GM19099 (cell line): Measurements from ENCODE around the gene GGTLC2.

Source experiments
- POLR2A ChIP-seq: IDR thresholded peaks from 3 replicates; pipeline ENCODE4 v1.6.1; 2011; ENCODE audit warnings: low read depth; ENCODE audit not compliant: insufficient read length; ENCODE audit errors: extremely low read depth

The GGTLC2 gene

GRCh38 chr22:22681221-22681739 is 36.9 kb downstream of the GGTLC2 start:
- TF ChIP-seq POLR2A, result no peak

GRCh38 chr22:22682196-22682595 is 37.8 kb downstream of the GGTLC2 start:
- TF ChIP-seq POLR2A, result no peak

DNA sequence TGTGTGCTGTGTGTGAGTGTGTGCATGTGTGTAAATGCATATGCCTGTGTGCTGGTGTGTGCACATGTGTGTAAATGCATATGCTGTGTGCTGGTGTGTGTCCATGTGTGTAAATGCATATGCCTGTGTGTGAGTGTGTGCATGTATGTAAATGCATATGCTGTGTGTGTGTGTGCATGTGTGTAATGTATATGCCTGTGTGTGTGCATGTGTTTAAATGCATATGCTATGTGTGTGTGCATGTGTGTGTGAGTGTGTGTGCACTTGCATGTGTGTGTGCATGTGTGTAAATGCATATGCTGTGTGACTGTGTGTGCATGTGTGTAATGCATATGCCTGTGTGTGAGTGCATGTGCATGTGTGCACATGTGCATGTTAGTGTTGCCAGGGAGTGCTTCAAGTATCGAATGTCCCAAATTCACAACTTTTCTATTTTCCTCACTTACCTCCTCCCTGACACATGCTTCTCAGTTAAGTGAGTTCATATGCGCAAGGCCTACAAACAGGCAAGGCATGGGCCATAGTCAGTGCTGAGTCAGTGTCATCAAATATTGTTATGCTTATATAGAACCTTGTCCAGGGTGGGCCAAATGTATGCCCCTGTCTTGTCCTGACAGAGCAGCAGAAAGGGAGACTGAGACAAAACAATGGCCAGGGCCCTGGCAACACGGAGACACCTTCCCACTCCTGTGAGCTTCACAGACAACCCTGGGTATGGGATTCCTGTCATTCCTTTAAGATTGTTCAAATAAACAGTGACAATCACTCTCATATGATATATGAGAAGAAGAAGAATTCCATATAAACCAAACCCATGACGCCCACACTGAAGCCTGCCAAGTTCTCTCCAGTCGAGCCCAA is 38.6 kb downstream of the GGTLC2 start:
- no peak for TF ChIP-seq POLR2A

GRCh38 chr22:22683668-22684361 is 39.4 kb downstream of the GGTLC2 start:
- no peak for TF ChIP-seq POLR2A

DNA sequence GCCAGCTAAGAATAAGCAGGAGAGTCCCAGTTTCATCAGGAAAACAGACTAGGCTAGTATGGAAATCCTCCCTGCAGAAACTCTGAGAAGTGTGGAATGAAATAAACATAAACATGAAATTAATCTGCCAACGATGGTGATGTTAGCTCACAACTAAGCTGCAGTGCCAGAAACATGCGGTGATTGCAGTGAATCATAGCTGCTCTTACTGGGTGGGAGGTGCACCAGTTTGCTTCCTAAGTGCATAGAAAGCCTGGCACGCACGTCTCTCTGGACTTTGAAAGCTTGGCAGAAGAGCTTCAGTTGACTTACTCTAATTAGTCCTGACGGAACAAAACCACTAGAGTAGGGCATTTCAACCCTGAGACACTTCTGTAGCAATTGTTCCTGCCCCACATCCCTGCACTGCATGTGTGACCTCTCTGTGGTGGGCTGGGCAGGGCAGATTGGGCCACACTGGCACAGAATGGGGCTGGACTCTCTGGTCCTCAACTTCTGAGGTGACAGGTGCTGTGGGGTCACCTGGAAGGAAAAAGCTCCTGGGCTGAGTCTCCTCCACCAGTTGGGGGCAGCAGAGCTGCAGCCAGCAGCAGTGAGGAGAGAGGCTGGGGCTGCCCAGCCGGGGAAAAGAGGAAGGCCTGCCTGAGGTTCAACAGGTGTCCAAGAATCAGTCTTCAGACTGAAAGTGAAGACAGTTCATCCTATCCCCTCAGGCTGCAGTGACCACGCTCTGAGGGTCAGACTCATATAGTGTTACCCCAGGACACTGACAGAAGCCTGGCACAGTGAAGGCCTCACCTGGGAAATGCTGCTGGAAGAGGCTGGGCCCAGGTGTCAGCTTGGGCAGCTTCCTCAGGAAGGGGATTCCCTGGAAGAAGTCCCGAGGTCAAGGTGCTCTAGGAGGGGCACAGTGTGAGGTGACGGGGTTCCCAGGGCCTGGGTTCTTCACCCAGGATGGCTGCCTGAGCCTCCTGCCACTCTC is 40.5 kb downstream of the GGTLC2 start:
- TF ChIP-seq POLR2A, result no peak

DNA sequence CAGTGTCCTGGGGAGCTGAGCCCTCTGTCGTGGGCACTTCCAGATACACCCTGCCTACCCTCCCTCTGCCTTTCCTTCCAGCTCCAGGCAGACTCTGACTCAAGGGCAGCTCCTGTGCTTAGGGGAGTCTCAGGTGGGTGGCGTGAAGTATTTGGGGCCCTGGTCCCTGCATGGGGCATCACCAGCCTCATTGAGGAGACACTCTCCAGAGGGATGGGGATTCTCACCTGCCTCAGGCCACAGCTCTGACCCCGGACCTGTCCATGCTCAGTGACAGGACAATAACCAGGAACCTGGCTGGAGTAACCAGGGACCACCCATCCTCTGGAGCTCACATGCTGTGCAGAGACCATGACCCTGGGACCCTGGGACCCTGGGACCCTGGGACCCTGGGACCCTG is 41.2 kb downstream of the GGTLC2 start:
- no peak for TF ChIP-seq POLR2A

DNA sequence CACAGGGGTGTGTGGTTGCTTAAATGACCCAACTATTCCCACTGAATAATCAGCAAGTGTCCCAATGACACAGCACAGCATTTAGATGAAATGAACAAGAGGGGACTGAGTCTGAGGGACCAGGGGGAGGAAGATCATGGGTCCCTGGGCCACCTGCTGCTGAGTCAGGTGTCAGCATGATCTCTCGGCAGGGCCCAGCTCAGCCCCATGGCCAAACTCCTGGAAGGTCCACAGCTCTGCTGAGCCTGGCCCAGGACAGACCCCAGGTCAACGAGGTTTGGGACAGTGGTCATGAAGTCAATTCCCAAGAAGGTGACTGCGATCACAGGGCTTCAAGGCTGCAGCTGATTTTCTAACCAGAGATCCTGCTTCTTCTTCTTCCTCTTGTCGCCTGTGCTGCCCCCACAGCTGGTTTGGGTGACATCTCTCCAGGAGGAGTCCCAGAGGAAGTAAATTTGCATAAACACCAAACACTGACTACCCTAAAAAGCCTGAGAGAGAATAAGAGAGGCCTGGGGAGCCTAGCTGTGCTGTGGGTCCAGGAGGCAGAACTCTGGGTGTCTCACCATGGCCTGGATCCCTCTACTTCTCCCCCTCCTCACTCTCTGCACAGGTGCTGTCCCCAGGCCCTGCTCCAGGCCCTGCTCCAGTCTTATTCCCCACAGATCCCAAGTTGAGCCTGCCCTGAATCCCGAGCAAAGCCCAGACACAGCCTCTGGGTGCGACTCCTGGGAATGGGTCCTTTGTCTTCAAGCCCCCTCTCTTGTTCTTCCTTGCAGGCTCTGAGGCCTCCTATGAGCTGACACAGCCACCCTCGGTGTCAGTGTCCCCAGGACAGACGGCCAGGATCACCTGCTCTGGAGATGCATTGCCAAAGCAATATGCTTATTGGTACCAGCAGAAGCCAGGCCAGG is 42.0 kb downstream of the GGTLC2 start:
- peak; percentile 32 for TF ChIP-seq POLR2A

DNA sequence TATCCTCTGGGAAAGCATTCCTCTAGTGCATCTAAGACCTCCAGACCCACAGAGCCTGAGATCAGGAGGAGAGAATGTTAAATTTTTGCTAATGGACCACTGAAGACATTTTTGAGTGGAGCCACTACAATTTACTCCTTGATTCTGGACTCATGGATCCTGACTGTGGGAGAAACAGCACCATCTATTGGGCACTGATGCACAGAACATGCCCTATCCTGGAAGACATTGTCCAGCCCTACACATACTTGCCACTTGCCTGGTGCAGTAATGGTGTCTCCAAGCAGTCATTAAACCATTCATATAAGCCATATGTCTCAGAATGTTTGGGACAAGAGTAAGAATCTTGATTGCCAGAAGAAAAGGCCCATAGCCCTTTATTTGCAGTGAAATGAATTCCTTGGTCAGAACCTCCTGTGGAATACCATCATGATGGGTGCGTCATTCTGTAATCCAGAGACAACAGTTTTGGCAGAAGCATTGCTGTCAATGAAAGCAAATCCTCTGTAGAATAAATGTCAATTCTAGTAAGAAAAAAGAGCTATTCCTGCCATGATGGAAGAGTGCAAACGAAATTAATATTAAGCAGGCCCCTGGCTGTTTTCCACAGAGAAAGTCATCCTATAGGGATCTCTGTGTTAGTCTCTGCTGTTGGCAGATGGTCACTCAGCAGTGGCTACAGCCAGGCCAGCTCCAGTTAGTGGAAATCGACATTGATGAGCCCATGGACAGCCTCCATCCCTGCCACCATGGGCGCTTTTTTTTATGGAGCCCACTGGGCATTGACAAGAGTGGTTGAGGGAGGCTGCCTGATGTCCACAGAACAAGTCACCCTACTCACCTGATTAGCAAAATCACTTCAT is 43.5 kb downstream of the GGTLC2 start:
- no peak for TF ChIP-seq POLR2A

DNA sequence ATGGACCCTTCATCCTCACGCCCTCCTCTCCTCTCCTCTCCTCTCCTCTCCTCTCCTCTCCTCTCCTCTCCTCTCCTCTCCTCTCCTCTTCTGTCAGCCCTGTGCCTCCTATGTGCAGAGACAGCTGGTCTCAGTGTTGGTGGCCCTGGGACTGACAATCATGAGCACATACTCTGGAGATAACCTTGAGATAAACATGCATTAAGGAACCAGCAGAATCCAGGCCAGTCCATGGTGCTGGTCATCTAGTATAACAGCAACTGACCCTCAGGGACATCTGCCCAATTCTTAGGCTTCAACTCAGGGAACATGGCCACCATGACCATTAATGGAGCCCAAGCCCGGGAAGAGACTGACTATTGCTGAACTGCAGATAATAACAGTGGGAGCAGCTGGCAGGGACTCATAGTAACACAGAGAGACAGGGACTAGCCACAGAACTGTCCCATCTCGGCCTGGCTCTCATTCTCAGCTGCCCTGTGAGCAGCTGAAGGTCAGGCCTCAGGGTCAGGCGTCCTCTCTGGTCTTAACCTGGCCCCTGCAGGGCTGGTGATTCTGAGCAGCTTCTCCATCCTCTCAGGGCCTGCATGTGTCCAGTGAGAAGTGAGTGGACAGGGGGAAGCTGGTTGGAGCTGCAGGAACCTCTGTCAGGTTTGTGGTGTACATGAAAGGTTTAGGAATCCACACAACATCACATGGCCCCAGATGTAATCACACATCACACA is 45.4 kb downstream of the GGTLC2 start:
- TF ChIP-seq POLR2A, result no peak

GRCh38 chr22:22691055-22691454 is 46.6 kb downstream of the GGTLC2 start:
- TF ChIP-seq POLR2A, result no peak

DNA sequence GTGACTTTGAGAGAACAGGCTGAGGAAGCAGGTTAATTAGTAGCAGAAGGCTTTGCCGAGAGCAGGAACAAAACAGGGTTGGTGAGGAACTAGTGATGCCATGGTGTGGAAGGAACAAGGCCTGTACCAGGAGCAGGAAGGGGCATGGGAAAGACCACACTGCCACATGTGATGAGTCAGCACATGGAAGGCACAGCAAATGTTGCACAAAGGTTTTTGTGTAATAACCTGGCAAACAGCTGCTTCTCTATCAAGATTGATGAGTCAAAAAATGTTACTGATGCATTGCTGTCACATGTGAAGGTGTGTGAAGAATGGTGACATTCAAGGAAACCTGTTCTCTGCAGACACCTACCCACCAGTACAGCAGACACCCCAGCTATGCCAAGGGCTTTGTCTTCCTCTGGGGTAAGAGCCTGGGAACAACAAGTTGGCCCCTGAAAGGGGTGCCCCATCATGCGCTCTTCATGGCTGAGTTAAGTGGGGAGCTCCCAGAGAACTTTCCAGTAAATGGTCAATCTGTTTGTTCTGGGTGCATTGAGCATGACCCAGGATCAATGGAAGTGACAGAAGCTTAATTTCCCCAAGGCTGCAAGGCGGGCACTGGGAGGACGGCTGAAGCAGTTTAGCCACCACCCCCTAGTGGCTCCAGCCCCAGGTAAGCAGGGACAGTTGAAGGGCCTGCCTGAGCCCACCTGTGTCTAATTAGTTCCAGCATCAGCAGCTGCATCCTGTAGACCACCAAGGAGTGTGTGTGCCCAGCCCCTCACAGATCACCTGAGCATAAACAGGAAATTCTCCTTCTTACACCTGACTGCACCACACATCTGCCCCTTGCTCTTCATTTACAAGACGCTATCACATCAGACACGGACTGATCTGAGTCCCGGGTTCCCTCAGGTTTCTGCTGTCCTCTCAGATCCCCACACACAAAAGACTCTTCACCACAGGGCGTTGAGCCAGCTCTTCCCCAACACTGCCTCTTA is 47.6 kb downstream of the GGTLC2 start:
- TF ChIP-seq POLR2A, result no peak
